ENCODE results near the gene GGTLC2. TPM values are rescaled to one million over a fixed set of nuclear protein-coding genes. Genes with fewer than 3 reads are reported as not detected.

GGTLC2 gene
- total RNA-seq, 3 donors from 2014 or later: not detected

- no peak for DNase-seq (ENCODE audit: low spot score in 2 of 2)
- Histone ChIP-seq H3K9me3 (no peaks in the 10 kb centered on the region), H3K27ac (no peak overlapping the region), H3K4me3 (no peak overlapping the region), H3K36me3 (no peaks in the 10 kb centered on the region), H3K27me3 (no peaks in the 10 kb centered on the region), H3K4me1 (no peaks in the 10 kb centered on the region)
- intact Hi-C loops (cut with DNase I; ENCODE audit: low total_unique reads): no loop called here
- TF ChIP-seq POLR2A (IDR thresholded peaks at IDR 0.05) (no peak), POLR2AphosphoS5 (IDR thresholded peaks at IDR 0.05) (no peak), CTCF (IDR thresholded peaks at IDR 0.05) (no peak)
Observed at GRCh38 chr22:22666307-22667091, 22.1 kb downstream of the GGTLC2 start.

GRCh38 chr22:22667966-22668880 lies 23.8 kb downstream of the GGTLC2 start:
- no peak for DNase-seq (ENCODE audit: low spot score in 2 of 2)
- Histone ChIP-seq H3K4me3 (no peak overlapping the region), H3K4me1 (no peaks in the 10 kb centered on the region), H3K36me3 (no peaks in the 10 kb centered on the region), H3K9me3 (no peaks in the 10 kb centered on the region), H3K27me3 (no peaks in the 10 kb centered on the region), H3K27ac (no peak overlapping the region)
- TF ChIP-seq CTCF (IDR thresholded peaks at IDR 0.05) (no peak), POLR2A (IDR thresholded peaks at IDR 0.05) (no peak), POLR2AphosphoS5 (IDR thresholded peaks at IDR 0.05) (no peak)
- intact Hi-C loops (cut with DNase I; ENCODE audit: low total_unique reads): no loop called here

- Histone ChIP-seq H3K9me3 (no peaks in the 10 kb centered on the region), H3K4me3 (no peak overlapping the region), H3K27me3 (no peaks in the 10 kb centered on the region), H3K4me1 (no peaks in the 10 kb centered on the region), H3K36me3 (no peaks in the 10 kb centered on the region), H3K27ac (no peak overlapping the region)
- no peak for DNase-seq (ENCODE audit: low spot score in 2 of 2)
- TF ChIP-seq POLR2AphosphoS5 (IDR thresholded peaks at IDR 0.05): no peak
- no peak for TF ChIP-seq POLR2A (IDR thresholded peaks at IDR 0.05)
- no peak for TF ChIP-seq CTCF (IDR thresholded peaks at IDR 0.05)
- intact Hi-C loops (cut with DNase I; ENCODE audit: low total_unique reads): no loop called here
Observed at GRCh38 chr22:22669093-22669492, 24.7 kb downstream of the GGTLC2 start.

GRCh38 chr22:22670076-22670795 lies 25.8 kb downstream of the GGTLC2 start:
- Histone ChIP-seq H3K4me3 (no peak overlapping the region), H3K36me3 (no peaks in the 10 kb centered on the region), H3K4me1 (no peaks in the 10 kb centered on the region), H3K27ac (no peak overlapping the region), H3K9me3 (no peaks in the 10 kb centered on the region), H3K27me3 (no peaks in the 10 kb centered on the region)
- no peak for TF ChIP-seq CTCF (IDR thresholded peaks at IDR 0.05)
- no peak for TF ChIP-seq POLR2AphosphoS5 (IDR thresholded peaks at IDR 0.05)
- TF ChIP-seq POLR2A (IDR thresholded peaks at IDR 0.05): no peak
- DNase-seq (ENCODE audit: low spot score in 2 of 2): no peak
- intact Hi-C loops (cut with DNase I; ENCODE audit: low total_unique reads): no loop called here

Data from breast epithelium (tissue), 4 donors.